Measurements from ENCODE around the gene ZNF513. TPM values are rescaled to one million over a fixed set of nuclear protein-coding genes. Genes with fewer than 3 reads are reported as not detected.

The ZNF513 gene
- total RNA-seq, 1 experiment from 2014 or later, result 23.6 TPM

DNA sequence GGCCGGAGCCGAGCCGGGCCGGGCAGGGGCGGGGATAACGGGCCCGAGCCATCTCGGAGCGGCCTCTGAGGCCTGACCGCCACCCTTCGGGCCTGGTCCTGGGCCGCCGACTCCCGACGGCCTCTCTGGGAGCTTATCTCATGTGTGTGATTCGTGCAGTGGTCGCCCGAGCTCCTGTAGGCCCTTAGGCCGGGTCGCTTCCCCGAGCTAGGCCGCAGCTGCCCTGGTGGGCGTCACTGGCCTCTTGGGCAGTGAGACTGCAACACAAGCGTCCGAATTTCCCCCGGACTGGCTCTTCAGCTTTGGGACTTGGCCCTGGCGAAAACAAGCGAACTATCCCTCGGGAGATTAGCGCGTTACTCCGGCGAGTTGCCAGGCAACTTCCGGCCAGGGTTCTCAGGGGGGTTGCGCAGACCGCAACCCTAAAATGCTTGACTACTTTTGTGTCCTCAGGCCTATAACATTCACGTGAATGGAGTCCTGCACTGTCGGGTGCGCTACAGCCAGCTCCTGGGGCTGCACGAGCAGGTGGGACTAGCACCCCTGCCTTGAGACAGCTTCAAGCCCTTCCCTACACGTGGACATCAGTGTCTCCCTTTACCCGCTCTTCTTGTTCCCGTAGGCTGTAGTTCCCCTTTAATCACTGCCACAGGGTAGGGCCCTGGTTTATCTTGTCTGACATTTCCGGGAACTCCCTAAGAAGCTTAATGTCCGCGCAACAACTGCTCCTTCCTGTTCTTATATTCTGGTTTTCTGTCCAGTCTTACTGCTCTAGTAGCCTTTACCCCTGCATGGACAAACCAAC, 9.5 kb downstream of the ZNF513 start:
- CTCF ChIA-PET, result interaction anchor here (0.6 to 1.7 kb wide), 3 partner anchors 10 to 257 kb away, joined by 3 to 6 read pairs (median 3); partner anchors contain the start of genes CCDC121, GPN1 and ZNF513
- peak overlapping the region; percentile 95 for H3K27ac Mint-ChIP-seq
- H3K36me3 Mint-ChIP-seq, result peaks cover 62% of the 10 kb centered on the region
- no peaks in the 10 kb centered on the region for H3K9me3 Mint-ChIP-seq
- ATAC-seq (peak; percentile 7), DNase-seq (ENCODE audit: low spot score) (no peak)
- peaks cover 20% of the 10 kb centered on the region for H3K4me1 Mint-ChIP-seq
- H3K4me3 Mint-ChIP-seq, result peak overlapping the region; percentile 97
- POLR2A ChIA-PET, result interaction anchor here (0.9 to 1.5 kb wide), 2 partner anchors 9 to 14 kb away, joined by 4 to 9 read pairs; partner anchors contain the start of genes GTF3C2 and ZNF513
- H3K27me3 Mint-ChIP-seq (ENCODE audit: low read depth), result no peaks in the 10 kb centered on the region
- TF ChIP-seq ATF6 (CRISPR knock-in tag; IDR thresholded peaks at IDR 0.05), result no peak
- TF ChIP-seq ZNF416 (CRISPR knock-in tag; IDR thresholded peaks at IDR 0.05), result no peak
- TF ChIP-seq, protein P1, sequence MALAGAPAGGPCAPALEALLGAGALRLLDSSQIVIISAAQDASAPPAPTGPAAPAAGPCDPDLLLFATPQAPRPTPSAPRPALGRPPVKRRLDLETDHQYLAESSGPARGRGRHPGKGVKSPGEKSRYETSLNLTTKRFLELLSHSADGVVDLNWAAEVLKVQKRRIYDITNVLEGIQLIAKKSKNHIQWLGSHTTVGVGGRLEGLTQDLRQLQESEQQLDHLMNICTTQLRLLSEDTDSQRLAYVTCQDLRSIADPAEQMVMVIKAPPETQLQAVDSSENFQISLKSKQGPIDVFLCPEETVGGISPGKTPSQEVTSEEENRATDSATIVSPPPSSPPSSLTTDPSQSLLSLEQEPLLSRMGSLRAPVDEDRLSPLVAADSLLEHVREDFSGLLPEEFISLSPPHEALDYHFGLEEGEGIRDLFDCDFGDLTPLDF (CRISPR knock-in tag; IDR thresholded peaks at IDR 0.05), result 0 out of 2 replicates have a peak, but pooled peaks have one; percentile 28
- TF ChIP-seq JUN (CRISPR knock-in tag; IDR thresholded peaks at IDR 0.05), result 0 out of 2 replicates have a peak, but pooled peaks have one; percentile 81
- TF ChIP-seq ARID4B (CRISPR knock-in tag; IDR thresholded peaks at IDR 0.05; ENCODE audit: borderline replicate concordance), result peak; percentile 40; the same call in 1 of the 2 replicates

GRCh38 chr2:27370026-27370815, 10.3 kb downstream of the ZNF513 start, which contains the start of the genes EIF2B4 and SNX17:
Gene EIF2B4, minus strand, starts transcription at chr2:27370338. Its CDS starts 24 bp downstream, at chr2:27370314.
Gene SNX17, plus strand, starts transcription at chr2:27370616. Its CDS starts 128 bp downstream, at chr2:27370744.
- DNase-seq (ENCODE audit: low spot score) (peak; percentile 99), ATAC-seq (peak; percentile 91)
- peaks cover 20% of the 10 kb centered on the region for H3K4me1 Mint-ChIP-seq
- H3K27me3 Mint-ChIP-seq (ENCODE audit: low read depth), result no peaks in the 10 kb centered on the region
- CTCF ChIA-PET, result interaction anchor here (0.7 to 1.9 kb wide), 14 partner anchors 11 to 314 kb away, joined by 3 to 15 read pairs (median 5); partner anchors contain the start of genes GTF3C2, MPV17 and ZNF513
- H3K36me3 Mint-ChIP-seq, result peaks cover 58% of the 10 kb centered on the region
- POLR2A ChIA-PET, result interaction anchor here (0.7 to 1.6 kb wide), 7 partner anchors 10 to 119 kb away, joined by 3 to 13 read pairs (median 4); partner anchors contain the start of genes GTF3C2 and ZNF513
- H3K27ac Mint-ChIP-seq, result peak within 1 kb of the TSS; percentile 96
- H3K9me3 Mint-ChIP-seq, result no peaks in the 10 kb centered on the region
- H3K4me3 Mint-ChIP-seq, result peak within 1 kb of the TSS; percentile 97
- TF ChIP-seq PRRX2 (CRISPR knock-in tag; IDR thresholded peaks at IDR 0.05) (no peak), HMGXB4 (CRISPR knock-in tag; IDR thresholded peaks at IDR 0.05) (peak; percentile 97), NR3C1 (CRISPR knock-in tag; conservative IDR thresholded peaks at IDR 0.05; ENCODE audit: low read depth) (no peak), ATF1 (CRISPR knock-in tag; IDR thresholded peaks at IDR 0.05) (no peak), ZNF317 (CRISPR knock-in tag; IDR thresholded peaks at IDR 0.05; ENCODE audit: borderline replicate concordance, low read depth) (peak; percentile 41; the same call in 1 of the 2 replicates), GABPB1 (CRISPR knock-in tag; IDR thresholded peaks at IDR 0.05) (peak; percentile 96), ZBTB21 (CRISPR knock-in tag; IDR thresholded peaks at IDR 0.05; ENCODE audit: borderline replicate concordance) (peak; percentile 8; the same call in 1 of the 2 replicates), ZNF671 (CRISPR knock-in tag; IDR thresholded peaks at IDR 0.05) (no peak), NFE2L1 (CRISPR knock-in tag; IDR thresholded peaks at IDR 0.05) (peak; percentile 80; the same call in 1 of the 2 replicates), E2F4 (CRISPR knock-in tag; IDR thresholded peaks at IDR 0.05; ENCODE audit: borderline replicate concordance, low read depth) (peak; percentile 57; the same call in 1 of the 2 replicates)
- TF ChIP-seq, protein P2, sequence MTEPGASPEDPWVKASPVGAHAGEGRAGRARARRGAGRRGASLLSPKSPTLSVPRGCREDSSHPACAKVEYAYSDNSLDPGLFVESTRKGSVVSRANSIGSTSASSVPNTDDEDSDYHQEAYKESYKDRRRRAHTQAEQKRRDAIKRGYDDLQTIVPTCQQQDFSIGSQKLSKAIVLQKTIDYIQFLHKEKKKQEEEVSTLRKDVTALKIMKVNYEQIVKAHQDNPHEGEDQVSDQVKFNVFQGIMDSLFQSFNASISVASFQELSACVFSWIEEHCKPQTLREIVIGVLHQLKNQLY (CRISPR knock-in tag; IDR thresholded peaks at IDR 0.05), result peak; percentile 49; the same call in 1 of the 2 replicates

Measured in WTC11 (cell line).